Activated CD8-positive, alpha-beta memory T cell treated with anti-CD3 and anti-CD28 coated beads, Interleukin-2, amount 50 U/mL, for 4 hours (primary cell): ENCODE results near the gene IRF2BP2.

Experiments used
- DNase-seq: peaks from one replicate; pipeline ENCODE4 v3.0.0-alpha.2; 2020

The IRF2BP2 gene

GRCh38 chr1:234612352-234613127 is 2.6 kb upstream of the IRF2BP2 start:
- peak; percentile 68 for DNase-seq

DNA sequence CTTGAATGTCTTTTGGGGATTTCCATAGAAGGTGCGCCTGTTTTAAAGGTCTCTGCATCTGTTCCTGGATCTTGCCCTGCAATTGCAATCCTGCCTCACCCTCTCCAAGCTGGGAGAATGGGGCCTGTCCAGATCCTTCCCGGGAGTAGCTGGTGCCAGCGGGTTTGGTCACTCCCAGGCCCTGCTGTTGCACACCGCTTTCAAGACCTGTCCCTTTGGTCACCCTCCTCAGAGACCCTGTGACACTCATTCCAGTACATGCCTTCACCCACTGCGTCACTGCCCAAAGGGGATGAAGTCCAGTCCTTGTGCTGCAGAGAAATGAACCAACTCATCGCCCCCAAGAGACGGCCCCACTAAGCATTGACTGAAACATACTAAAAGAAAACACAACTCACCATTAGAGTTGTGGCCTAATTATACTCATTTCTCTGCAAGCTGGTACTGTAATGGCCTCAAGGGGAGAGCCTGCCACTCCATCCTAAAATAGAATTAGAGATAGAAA is 1.9 kb upstream of the IRF2BP2 start:
- peak; percentile 24 for DNase-seq

DNA sequence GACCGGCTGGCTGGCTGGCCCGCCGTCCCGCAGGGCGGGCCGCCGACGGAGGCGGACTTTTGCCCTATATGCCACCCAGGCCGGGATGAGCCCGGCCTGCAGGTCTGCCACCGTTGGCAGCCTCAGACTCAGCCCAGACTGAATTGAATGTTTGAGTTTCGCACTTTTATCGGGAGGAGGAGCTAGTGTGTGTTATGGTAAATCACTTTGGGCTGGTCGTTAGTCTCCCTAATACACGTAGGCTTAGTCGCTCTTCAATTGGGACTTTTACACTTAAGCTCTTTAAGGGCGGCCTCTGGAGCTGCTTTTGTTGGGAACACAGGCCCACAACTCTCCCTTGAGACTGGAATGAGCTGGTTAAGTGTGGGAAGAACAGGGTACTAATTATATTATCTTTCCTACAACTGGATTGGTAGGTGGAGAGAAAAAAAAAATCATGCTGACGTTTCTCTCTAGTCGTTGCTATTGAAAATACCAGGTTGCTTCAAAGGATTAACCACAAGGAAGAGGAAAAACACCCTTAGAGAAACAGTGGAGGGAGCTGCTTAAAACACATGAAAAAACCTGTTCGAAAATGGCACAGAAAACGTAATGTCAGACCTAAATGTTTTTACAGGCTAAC is 1.4 kb upstream of the IRF2BP2 start:
- no peak for DNase-seq

DNA sequence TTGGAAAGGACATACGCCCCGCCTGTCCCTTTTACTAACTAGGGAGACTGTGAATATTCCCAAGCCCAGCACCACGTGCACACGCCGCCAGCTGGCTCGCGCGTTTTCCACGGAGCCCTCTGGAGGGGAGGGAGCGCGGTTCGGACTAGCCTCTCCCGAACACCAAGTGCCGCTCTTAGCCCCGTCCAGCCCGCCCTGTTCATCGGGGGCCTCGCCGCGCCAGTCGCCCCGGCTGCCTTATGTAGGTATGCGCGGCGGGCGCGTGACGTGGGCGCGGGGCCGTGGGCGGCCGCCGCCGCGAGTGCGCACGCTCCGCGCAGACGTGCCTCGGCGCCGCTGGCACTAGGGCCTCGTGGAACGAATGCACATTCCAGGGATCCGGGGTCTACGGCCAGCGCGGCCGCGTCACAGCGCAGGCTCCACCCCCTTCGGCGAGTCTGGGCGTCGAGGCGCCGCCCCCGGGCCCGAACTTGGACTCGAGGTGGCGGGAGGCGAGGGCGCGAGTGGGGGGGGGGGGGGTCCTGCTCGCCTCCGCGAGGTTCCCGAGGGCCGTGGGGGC is 767 bp upstream of the IRF2BP2 start:
- DNase-seq: peak; percentile 92

DNA sequence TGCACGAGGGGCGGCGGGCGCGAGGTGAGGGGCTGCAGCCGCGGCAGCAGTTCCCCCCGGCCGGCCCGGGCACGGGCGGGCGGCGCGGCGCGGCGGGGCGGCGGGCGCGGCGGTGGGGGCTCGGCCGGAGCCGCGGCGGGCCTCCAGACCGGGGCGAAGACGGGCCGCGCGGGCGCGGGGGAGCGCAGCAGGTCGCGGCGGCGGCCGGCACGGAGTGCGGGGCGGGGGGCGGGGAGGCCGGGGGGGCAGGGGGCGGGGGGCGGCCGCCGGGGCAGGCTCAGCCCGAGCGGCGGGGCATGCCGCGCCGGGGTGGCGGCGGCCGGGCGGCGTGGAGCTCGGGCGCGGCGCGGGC is 311 bp downstream of the IRF2BP2 start:
- peak; percentile 44 for DNase-seq

GRCh38 chr1:234608911-234609690 is 877 bp downstream of the IRF2BP2 start:
- DNase-seq: peak; percentile 69

DNA sequence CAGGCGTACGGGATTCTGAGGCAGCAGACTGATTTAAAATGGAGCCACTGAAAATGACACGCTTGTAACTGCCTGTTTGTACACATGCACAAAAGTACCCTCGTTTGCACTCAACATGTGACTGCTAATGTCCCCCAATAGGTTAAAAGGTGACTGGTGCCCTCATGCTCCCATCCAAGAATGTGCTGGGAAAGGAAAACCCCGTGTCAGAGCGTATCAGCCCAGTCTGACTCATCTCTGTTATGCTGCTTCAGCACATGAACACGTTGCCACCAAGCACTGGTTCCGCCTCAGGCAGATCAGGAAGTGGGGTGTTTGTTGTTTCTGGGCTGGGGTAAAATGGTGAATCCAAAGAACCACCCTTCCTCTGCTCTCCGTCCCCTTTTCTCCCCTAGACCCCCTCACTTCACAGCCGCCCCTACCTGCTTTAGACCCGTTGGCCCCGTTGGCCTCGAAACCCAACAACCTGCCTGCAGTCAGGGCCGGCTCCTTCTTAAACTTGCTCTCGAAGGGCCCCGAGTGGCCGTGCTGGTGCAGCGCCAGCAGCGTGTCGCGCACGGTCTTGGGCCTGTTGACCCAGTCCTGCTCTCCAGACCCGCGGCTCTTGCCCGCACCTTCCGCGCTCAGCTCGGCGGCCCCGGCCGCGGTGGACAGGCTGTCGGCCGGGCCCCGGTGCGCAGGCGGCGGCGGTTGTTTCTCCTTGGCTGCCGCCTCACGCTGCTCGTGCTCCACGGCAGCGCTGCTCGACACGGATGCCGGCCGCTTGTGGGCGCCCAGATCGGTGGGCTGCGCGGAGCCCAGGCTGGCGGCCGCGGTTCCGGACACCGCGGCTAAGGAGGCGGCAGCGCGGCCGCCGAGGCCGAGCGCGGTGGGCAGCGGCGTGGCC is 1.7 kb downstream of the IRF2BP2 start:
- peak; percentile 74 for DNase-seq

DNA sequence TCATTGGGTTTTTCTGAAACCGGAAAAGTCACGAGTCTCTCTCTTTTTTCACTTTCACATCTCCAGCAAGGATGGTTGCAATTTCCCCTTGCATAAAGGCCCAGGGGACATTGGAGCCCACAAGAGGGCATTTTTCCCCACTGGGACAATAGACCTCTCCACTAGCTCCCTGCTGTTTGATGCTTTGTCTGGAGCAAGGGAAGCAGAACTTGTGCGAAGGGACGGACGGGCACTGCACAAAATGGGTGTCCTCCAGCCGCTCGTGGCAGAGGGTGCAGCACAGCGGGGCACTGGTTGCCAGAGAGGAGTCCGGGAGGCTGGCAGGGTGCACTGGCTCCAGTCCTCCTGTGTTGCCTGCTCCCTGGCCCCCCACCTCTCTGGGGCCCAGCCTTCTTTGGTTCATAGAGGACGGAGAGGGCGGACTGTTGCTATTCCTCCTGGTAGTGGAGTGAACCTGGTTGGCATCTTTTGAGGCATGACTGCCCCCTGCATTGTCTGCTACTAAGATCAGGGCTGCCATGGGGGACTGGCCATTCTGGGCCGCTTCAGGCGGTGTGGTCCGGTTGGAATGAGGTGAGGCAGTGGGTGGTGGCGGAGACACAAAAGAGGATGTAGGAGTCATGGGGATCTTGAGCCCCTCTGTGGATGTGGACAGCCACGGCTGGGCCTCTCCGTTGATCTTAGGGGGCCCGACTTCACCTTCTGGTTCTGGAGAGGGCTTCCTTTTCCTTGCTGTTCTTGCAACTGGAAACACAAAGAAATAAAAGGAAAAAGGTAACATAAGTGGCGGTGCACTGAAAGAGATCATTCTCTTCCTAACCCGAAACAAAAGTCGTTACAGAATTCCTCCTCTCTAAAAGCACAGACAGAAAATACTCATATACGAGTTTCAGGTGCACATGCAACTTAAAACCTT is 2.6 kb downstream of the IRF2BP2 start:
- peak; percentile 28 for DNase-seq

DNA sequence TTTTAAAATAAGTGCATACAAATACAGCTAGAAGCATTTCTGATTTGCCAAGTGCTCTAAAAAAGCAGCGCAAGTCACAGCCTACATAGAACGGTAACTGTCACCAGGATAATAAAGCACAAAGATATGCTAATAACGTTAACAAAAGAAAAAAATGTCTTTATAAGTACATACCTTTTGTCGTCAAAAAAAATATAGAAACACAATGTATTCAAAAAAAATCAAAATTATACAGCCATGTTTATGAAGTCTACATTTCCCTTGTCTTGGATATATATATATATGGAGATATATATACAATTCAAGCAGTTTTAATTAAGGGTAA is 3.2 kb downstream of the IRF2BP2 start:
- DNase-seq: no peak

DNA sequence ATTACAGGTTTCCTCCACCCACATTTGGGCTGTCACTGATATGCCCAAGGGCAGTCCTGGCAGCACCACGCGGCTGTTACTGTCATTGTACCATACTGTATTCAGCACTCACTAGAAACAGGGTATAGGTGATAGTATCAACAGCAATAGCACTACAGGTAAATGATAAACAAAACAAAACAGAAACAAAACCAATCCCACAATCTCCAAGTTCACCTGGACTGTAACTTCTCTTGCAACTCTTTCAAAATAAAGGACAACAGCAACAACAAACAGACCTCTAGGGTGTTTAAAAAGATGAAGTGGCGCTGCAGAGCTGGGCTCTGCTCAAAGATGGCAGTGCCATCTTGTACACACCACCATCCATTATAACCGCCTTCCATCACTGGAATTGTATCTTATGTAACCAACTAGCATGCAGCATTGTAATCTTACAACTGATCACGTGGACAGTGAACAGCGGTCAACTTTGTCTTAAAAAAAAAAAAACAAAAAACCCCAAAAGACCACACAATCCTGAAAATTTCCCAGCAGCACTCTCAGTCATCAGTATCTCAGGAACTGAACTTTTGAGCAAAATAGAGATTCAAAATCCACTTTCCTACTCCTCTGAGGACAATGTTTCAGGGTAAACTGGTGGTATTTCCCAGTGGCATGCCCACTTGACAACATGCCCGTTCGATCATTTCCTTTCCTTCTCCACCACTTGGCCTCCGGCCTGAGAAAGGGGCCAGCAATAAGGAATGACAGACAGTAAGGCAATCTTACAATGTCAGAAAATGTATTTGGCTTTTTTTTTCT is 3.8 kb downstream of the IRF2BP2 start:
- peak; percentile 61 for DNase-seq

- no peak for DNase-seq
Measured at GRCh38 chr1:234605399-234605982, 4.5 kb downstream of the IRF2BP2 start.

- DNase-seq: no peak
Measured at GRCh38 chr1:234604495-234605398, 5.2 kb downstream of the IRF2BP2 start.

DNA sequence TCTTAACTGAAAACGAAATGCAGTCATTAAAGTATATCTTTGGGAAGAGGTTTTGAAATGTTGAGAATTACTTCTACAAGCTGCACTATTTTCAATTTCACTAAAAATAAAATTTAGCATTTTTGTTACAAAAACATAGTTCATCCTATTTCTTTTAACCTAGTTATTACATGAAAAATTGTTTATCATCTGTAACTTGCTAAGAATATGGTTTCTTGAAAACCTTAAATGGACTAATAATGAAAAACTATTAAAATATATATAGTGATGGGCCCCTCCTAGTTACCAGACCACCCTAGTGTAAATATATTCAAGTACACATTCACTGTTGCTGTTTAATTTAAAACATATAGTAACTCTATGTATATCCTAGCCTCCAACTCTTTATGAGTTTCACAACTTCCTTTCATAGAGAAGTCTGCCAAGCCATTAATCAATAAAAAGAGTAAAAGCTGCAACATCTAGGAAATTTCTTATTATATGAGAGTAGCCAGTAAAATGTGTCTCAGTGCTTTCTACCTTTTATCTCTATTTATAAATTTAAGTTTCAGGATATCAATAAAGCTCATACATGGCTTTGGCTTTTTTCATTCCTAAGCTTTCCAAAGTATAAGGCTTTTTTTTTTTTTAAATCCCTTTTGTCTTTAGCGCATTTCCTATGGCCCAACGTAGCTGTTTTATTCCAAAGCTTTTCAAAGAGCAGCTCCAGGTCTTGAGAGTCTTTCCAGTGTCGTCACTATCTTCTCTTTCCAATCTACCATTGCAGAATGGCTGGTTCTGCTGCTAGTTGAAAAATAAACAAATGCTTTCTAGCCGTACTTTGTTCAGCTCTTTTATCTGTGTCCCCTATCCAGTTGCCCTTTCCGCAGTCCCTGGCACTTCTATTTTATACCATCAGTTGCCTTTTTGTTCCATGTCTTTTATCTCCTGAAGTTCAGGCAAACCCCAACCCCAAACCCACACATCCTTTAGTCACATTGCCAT is 6.5 kb downstream of the IRF2BP2 start:
- no peak for DNase-seq

DNA sequence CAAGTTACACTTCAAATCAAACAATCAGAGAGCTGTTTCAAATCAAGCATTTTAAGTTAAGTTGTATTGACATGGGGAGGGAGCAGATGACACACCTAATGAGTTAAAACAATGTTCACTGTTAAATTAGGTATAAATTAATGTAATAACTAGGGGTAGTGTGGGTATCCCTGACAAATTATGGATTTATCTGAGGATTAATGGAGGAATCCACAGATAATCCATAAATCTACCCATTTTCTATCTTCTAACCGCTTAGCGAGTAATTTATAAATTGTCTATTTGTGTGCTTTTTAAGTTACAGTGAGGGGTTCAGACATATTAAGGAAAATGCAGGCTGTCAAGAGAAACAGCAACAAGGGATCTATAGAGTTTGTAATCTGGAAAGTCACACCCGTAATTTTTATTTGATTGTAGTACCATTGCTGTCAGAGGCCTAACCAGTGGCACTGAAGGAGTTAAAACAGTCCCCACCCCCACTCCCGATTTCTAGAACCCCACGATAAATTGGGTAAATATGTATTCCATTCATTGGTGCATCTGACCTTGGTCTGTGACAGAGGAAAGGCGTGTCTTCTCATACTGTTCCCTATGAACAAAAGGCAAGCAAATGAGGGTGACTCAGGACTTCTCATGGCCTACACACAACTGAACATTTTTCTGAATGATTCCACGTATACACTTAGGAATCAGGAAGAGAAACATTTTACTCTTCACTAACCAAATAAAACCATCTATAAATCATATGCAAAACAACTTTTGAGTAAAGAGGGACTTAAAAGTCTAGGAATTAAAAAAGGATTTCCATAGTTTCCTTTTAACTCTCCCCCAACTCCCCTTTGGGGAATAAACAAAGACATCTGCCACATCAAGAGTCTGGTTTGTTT is 7.4 kb downstream of the IRF2BP2 start:
- DNase-seq: no peak

GRCh38 chr1:234601301-234602017 is 8.5 kb downstream of the IRF2BP2 start:
- DNase-seq: no peak
